Measurements from ENCODE around the gene PTPRN2. TPM values are rescaled to one million over a fixed set of nuclear protein-coding genes. Genes with fewer than 3 reads are reported as not detected.
"Not testable (repeated sequence)": the region's sequence is repeated elsewhere in the genome, so short reads cannot be mapped to it uniquely, and the experiment has no call there.

PTPRN2 gene
- total RNA-seq, 5 donors from 2014 or later (not counting 1 experiment from before 2014, with no cell fraction given): 0.60 to 1.7 (median 0.82) TPM

DNA sequence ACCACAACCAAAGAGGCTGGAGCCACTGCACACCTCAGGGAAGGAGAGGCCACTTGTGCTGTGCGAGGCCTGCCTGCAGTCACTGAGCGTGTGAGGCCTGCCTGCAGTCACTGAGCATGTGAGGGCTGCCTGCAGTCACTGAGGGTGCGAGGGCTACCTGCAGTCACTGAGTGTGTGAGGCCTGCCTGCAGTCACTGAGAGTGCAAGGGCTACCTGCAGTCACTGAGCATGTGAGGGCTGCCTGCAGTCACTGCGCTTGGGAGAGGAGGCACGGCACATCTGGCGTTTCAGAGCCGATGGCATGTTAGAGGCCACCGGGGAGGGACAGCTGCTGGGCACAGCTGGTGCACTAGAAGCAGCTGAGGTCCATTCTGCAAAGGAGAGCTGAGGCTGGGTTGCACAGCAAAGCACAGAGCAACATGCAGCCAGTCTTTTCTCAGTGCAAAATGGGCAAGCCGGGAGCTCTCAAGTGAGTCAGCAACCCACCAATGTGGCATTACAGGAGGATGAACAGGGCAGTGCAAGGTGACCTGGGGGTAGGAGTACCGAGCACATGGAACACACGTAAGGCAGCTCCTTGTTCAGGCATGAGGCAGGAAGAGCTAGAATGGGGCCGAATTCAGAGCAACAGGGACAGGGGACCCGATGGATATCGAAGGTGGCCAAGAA lies 540.1 kb downstream of the PTPRN2 start:
- ChIA-PET POLR2A (no interaction called here), CTCF (no interaction called here)
- WGBS (ENCODE audit: insufficient coverage): 80% methylated on average over 13 of the region's 14 CpGs
- H3K27ac ChIP-seq (ENCODE audit: low read length): no peak overlapping the region
- no peaks in the 10 kb centered on the region for H3K36me3 Mint-ChIP-seq
- H3K4me1 Mint-ChIP-seq: no peaks in the 10 kb centered on the region
- no peaks in the 10 kb centered on the region for H3K9me3 ChIP-seq
- H3K4me1 ChIP-seq (ENCODE audit: control insufficient read depth in 1 of 2, extremely low read depth in 1 of 2, insufficient read depth in 2 of 2, low read length in 2 of 2): peaks cover 0 to 16% of the 10 kb centered on the region in 2 experiments
- no peak for DNase-seq
- H3K9me3 Mint-ChIP-seq: no peaks in the 10 kb centered on the region
- H3K27me3 ChIP-seq (replicated peaks in 1 of 2; ENCODE audit: control insufficient read depth in 2 of 2, extremely low read depth in 1 of 2, insufficient read depth in 2 of 2, low read length in 1 of 2): peaks cover 0 to 12% of the 10 kb centered on the region in 2 experiments
- no peak overlapping the region for H3K27ac Mint-ChIP-seq
- no peak for ATAC-seq (replicated peaks in 1 of 4)
- no peak overlapping the region for H3K4me3 Mint-ChIP-seq
- peaks cover 0 to under 1% of the 10 kb centered on the region in 2 donors for H3K27me3 Mint-ChIP-seq
- no peaks in the 10 kb centered on the region for H3K36me3 ChIP-seq (ENCODE audit: control insufficient read depth in 2 of 2, extremely low read depth in 1 of 2, insufficient read depth in 1 of 2, low read length in 1 of 2)
- no peak overlapping the region for H3K4me3 ChIP-seq (ENCODE audit: control insufficient read depth in 1 of 2, extremely low read depth in 1 of 2, low read length in 1 of 2)

DNA sequence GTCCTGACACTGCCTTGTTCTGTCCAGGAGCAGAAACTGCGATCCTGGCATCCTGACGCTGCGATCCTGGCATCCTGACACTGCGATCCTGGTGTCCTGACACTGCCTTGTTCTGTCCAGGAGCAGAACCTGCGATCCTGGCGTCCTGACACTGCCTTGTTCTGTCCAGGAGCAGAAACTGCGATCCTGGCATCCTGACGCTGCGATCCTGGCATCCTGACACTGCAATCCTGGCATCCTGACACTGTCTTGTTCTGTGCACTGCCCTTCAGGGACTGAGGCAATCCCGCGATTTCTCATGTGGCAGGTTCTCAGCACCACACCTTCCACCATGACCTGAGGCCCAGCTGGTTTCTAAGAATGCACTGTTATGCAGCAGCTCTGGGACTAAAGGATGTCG lies 541.4 kb downstream of the PTPRN2 start:
- H3K4me3 ChIP-seq (ENCODE audit: control insufficient read depth in 1 of 2, extremely low read depth in 1 of 2, low read length in 1 of 2); CTCF ChIA-PET; H3K27me3 Mint-ChIP-seq; H3K36me3 Mint-ChIP-seq; H3K27ac ChIP-seq (ENCODE audit: low read length); ATAC-seq (replicated peaks in 1 of 4); H3K9me3 Mint-ChIP-seq; H3K9me3 ChIP-seq; POLR2A ChIA-PET; H3K4me1 Mint-ChIP-seq; H3K4me3 Mint-ChIP-seq; H3K27ac Mint-ChIP-seq; H3K36me3 ChIP-seq (ENCODE audit: control insufficient read depth in 2 of 2, extremely low read depth in 1 of 2, insufficient read depth in 1 of 2, low read length in 1 of 2); DNase-seq: not testable (repeated sequence)
- WGBS (ENCODE audit: insufficient coverage): 74% methylated on average over 12 of the region's 12 CpGs
- H3K27me3 ChIP-seq (replicated peaks in 1 of 2; ENCODE audit: control insufficient read depth in 2 of 2, extremely low read depth in 1 of 2, insufficient read depth in 2 of 2, low read length in 1 of 2): peaks cover 0 to 12% of the 10 kb centered on the region in 2 experiments
- H3K4me1 ChIP-seq (ENCODE audit: control insufficient read depth in 1 of 2, extremely low read depth in 1 of 2, insufficient read depth in 2 of 2, low read length in 2 of 2): peaks cover 0 to 16% of the 10 kb centered on the region in 2 experiments

DNA sequence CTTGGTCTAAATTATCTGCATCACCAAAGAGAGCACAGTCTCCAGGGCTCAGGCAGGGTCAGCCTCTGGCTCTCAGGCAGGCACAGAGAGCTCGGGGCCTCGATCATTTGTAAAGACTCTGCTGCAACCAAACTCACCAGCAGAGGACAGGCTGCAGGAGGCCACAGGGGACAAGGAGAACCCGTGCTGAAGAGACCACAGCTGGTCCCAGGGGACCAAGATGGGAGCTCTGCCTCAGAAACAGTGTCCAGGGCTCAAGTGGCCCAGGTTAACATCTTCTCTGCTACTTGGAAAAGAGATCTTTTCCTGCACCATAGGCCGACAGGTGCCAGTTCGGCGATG lies 543.2 kb downstream of the PTPRN2 start:
- DNase-seq: no peak
- H3K9me3 ChIP-seq: no peaks in the 10 kb centered on the region
- peaks cover 0 to 2% of the 10 kb centered on the region in 2 experiments for H3K27me3 ChIP-seq (replicated peaks in 1 of 2; ENCODE audit: control insufficient read depth in 2 of 2, extremely low read depth in 1 of 2, insufficient read depth in 2 of 2, low read length in 1 of 2)
- H3K4me1 ChIP-seq (ENCODE audit: control insufficient read depth in 1 of 2, extremely low read depth in 1 of 2, insufficient read depth in 2 of 2, low read length in 2 of 2): peaks cover 0 to 16% of the 10 kb centered on the region in 2 experiments
- Mint-ChIP-seq H3K27ac (no peak overlapping the region), H3K27me3 (peaks cover 0 to 8% of the 10 kb centered on the region in 2 donors), H3K4me3 (no peak overlapping the region), H3K9me3 (peaks cover 7 to 10% (median 9%) of the 10 kb centered on the region in 3 donors), H3K36me3 (no peaks in the 10 kb centered on the region), H3K4me1 (no peaks in the 10 kb centered on the region)
- ATAC-seq (replicated peaks in 1 of 4): no peak
- no peak overlapping the region for H3K4me3 ChIP-seq (ENCODE audit: control insufficient read depth in 1 of 2, extremely low read depth in 1 of 2, low read length in 1 of 2)
- ChIA-PET POLR2A (no interaction called here), CTCF (no interaction called here)
- WGBS (ENCODE audit: insufficient coverage): 68% methylated on average over 6 of the region's 6 CpGs
- H3K36me3 ChIP-seq (ENCODE audit: control insufficient read depth in 2 of 2, extremely low read depth in 1 of 2, insufficient read depth in 1 of 2, low read length in 1 of 2): no peaks in the 10 kb centered on the region
- no peak overlapping the region for H3K27ac ChIP-seq (ENCODE audit: low read length)

DNA sequence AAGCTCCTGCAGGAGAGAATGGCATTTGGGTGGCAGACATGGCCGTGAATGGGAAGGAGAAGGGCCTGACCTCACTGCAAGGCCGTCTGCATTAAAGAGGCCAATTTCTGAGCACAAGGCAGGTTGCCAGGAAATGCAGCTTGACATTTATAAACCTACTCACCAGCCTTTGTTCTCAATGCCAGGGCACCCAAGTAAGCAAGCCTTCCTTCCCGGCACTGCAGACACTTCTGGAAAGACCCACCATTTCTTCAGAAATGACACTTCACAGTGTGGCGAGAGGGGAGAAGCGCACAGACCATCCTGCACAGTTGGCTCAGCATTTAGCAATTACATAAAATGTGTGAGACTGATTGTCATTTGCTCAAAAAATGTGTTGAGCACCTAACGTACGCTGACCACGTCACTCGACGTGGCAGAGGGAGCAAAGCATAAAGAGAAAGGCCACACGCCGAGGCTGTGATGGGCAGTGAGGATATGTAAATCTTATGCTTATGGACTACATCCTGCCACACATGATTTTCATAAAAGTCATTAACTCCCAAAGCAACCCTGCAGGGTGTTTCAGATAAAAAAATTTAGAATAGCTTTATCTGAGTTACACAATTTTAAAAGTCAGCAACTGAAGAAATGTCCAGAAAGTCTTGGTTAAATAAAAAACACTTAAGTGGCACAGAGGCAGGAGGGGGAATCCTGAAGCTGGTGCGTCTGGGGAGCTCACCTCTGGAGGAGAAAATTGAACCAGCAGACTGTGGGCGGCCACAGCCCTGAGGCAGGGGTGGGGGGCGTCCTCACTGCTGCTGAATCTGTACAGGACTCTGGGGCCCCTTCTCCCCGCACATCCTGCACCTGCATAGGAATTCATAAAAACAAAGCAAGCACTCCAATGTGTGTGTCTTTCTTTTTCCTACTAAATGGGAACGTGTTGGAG lies 543.8 kb downstream of the PTPRN2 start:
- no peaks in the 10 kb centered on the region for H3K36me3 ChIP-seq (ENCODE audit: control insufficient read depth in 2 of 2, extremely low read depth in 1 of 2, insufficient read depth in 1 of 2, low read length in 1 of 2)
- Mint-ChIP-seq H3K4me3 (no peak overlapping the region), H3K27ac (no peak overlapping the region), H3K9me3 (peaks cover 12 to 15% (median 13%) of the 10 kb centered on the region in 3 donors), H3K27me3 (peaks cover 0 to 8% of the 10 kb centered on the region in 2 donors), H3K36me3 (no peaks in the 10 kb centered on the region), H3K4me1 (no peaks in the 10 kb centered on the region)
- no peak overlapping the region for H3K4me3 ChIP-seq (ENCODE audit: control insufficient read depth in 1 of 2, extremely low read depth in 1 of 2, low read length in 1 of 2)
- H3K27me3 ChIP-seq (replicated peaks in 1 of 2; ENCODE audit: control insufficient read depth in 2 of 2, extremely low read depth in 1 of 2, insufficient read depth in 2 of 2, low read length in 1 of 2): no peaks in the 10 kb centered on the region
- H3K9me3 ChIP-seq: no peaks in the 10 kb centered on the region
- peaks cover 0 to 16% of the 10 kb centered on the region in 2 experiments for H3K4me1 ChIP-seq (ENCODE audit: control insufficient read depth in 1 of 2, extremely low read depth in 1 of 2, insufficient read depth in 2 of 2, low read length in 2 of 2)
- WGBS (ENCODE audit: insufficient coverage): 33% methylated on average over 2 of the region's 17 CpGs
- no peak for DNase-seq
- ChIA-PET POLR2A (no interaction called here), CTCF (no interaction called here)
- no peak overlapping the region for H3K27ac ChIP-seq (ENCODE audit: low read length)
- ATAC-seq (replicated peaks in 1 of 4): no peak

DNA sequence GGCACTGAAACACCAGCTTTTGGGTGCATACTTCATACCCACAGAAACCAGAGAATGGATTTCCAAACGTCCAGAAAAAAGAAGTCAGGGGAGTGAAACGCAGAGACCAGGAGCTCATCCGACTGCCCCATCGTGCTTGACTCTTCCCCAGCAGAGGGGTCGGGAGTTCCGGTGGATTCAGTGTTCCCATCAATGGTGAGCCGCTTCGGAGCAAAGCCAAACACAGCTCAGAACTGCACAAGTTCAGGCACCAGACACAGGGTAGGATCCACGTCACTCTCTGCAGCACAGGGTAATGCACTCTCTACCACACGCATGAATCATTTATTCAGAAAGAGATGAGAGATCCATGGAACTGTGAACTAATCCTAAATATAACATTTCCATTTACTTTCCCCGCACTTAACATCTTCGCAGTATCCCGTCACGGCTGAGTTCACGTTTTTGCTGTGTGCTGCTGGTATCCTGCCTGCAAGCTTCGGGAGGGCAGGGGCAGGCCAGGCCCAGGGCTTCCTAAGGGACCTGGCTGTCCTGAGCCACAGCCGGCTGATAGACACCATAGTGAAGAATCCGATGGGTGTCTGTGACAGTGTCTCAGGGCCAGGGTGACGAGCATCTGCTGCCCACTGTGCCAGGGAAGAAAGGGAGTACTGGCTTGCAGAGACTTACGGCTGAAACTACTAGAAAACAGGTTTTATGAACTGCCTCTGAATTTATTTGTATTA lies 545.3 kb downstream of the PTPRN2 start:
- Histone ChIP-seq H3K9me3 (no peaks in the 10 kb centered on the region), H3K4me3 (ENCODE audit: control insufficient read depth in 1 of 2, extremely low read depth in 1 of 2, low read length in 1 of 2) (no peak overlapping the region), H3K4me1 (ENCODE audit: control insufficient read depth in 1 of 2, extremely low read depth in 1 of 2, insufficient read depth in 2 of 2, low read length in 2 of 2) (peaks cover 0 to 16% of the 10 kb centered on the region in 2 experiments), H3K27me3 (replicated peaks in 1 of 2; ENCODE audit: control insufficient read depth in 2 of 2, extremely low read depth in 1 of 2, insufficient read depth in 2 of 2, low read length in 1 of 2) (no peaks in the 10 kb centered on the region), H3K36me3 (ENCODE audit: control insufficient read depth in 2 of 2, extremely low read depth in 1 of 2, insufficient read depth in 1 of 2, low read length in 1 of 2) (no peaks in the 10 kb centered on the region), H3K27ac (ENCODE audit: low read length) (no peak overlapping the region)
- ChIA-PET POLR2A (no interaction called here), CTCF (no interaction called here)
- WGBS (ENCODE audit: insufficient coverage): 86% methylated on average over 17 of the region's 20 CpGs
- no peak for ATAC-seq (replicated peaks in 1 of 4)
- no peaks in the 10 kb centered on the region for H3K36me3 Mint-ChIP-seq
- H3K27ac Mint-ChIP-seq: no peak overlapping the region
- DNase-seq: no peak
- H3K9me3 Mint-ChIP-seq: peaks cover 13 to 21% (median 17%) of the 10 kb centered on the region in 3 donors
- H3K4me1 Mint-ChIP-seq: no peaks in the 10 kb centered on the region
- H3K27me3 Mint-ChIP-seq: peaks cover 0 to 8% of the 10 kb centered on the region in 2 donors
- H3K4me3 Mint-ChIP-seq: no peak overlapping the region

DNA sequence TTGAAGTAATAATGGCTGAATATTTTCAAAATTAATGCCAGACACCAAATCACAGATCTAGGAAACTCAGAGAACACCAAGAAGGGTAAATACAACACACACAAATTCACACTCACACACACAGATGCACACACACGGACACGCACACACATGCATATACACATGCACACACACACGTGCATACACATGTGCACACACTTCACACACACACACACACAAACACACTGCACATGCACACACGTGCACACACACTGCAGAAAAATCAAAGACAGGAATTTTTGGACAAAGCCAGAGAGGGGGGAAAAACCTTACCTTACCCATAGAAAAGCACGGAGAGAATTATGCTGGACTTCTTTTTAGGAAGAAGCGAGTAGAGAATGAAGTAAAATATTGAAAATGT lies 547.4 kb downstream of the PTPRN2 start:
- Histone ChIP-seq H3K4me1 (ENCODE audit: control insufficient read depth in 1 of 2, extremely low read depth in 1 of 2, insufficient read depth in 2 of 2, low read length in 2 of 2) (peaks cover 0 to 3% of the 10 kb centered on the region in 2 experiments), H3K27me3 (replicated peaks in 1 of 2; ENCODE audit: control insufficient read depth in 2 of 2, extremely low read depth in 1 of 2, insufficient read depth in 2 of 2, low read length in 1 of 2) (no peaks in the 10 kb centered on the region), H3K4me3 (ENCODE audit: control insufficient read depth in 1 of 2, extremely low read depth in 1 of 2, low read length in 1 of 2) (no peak overlapping the region), H3K27ac (ENCODE audit: low read length) (no peak overlapping the region), H3K9me3 (no peaks in the 10 kb centered on the region), H3K36me3 (ENCODE audit: control insufficient read depth in 2 of 2, extremely low read depth in 1 of 2, insufficient read depth in 1 of 2, low read length in 1 of 2) (no peaks in the 10 kb centered on the region)
- DNase-seq (no peak), ATAC-seq (replicated peaks in 1 of 4) (no peak)
- H3K4me1 Mint-ChIP-seq: no peaks in the 10 kb centered on the region
- no peaks in the 10 kb centered on the region for H3K36me3 Mint-ChIP-seq
- POLR2A ChIA-PET: no interaction called here
- no peak overlapping the region for H3K27ac Mint-ChIP-seq
- CTCF ChIA-PET: no interaction called here
- H3K9me3 Mint-ChIP-seq: peaks cover 13 to 21% (median 17%) of the 10 kb centered on the region in 3 donors
- H3K4me3 Mint-ChIP-seq: no peak overlapping the region
- peaks cover under 1 to 8% of the 10 kb centered on the region in 2 donors for H3K27me3 Mint-ChIP-seq
- no CpG with 5 or more reads among the region's 6 CpGs for WGBS (ENCODE audit: insufficient coverage)
